GM12878 (cell line): Measurements from ENCODE around the gene TOR1A. TPM values are rescaled to one million over a fixed set of nuclear protein-coding genes. Genes with fewer than 3 reads are reported as not detected.

Experiments
- ATAC-seq: fragments of 200-7000 bp; cut with Tn5 transposase; 3 replicates; pipeline ENCODE4 v1.9.1; 2020; ENCODE audit warnings: mild to moderate bottlenecking, moderate library complexity
- BruUV-seq: library from RNA; stranded (reverse); fragments of 400-500 nt; replicated peaks from 2 replicates; lab custom pipeline; 2021; lab: Mats Ljungman, UMichigan
- CTCF ChIA-PET: fragments of 300-600 bp; sonication (Branson Sonifier 250); formaldehyde crosslinking; extraction: SDS; loops from one replicate; lab custom pipeline; 2021; ENCODE audit warnings: inconsistent platforms; lab: Yijun Ruan, JAX
- POLR2A ChIA-PET: fragments of 350-600 bp; formaldehyde crosslinking; extraction: SDS; loops from one replicate; lab custom pipeline; 2021; ENCODE audit warnings: inconsistent platforms; lab: Charles Lee
- RAD21 ChIA-PET: fragments of 300-600 bp; sonication (Branson Sonifier 250); formaldehyde crosslinking; loops from one replicate; lab custom pipeline; 2023; ENCODE audit warnings: antibody characterized with exemption; ENCODE audit not compliant: unreplicated experiment; lab: Charles Lee
- SMC1A ChIA-PET: fragments of 300-600 bp; sonication (Branson Sonifier 250); formaldehyde crosslinking; loops from one replicate; lab custom pipeline; 2023; ENCODE audit not compliant: unreplicated experiment, uncharacterized antibody; lab: Charles Lee
- DNase-seq: peaks from one replicate; pipeline ENCODE4 v3.0.0-alpha.2; 2011; ENCODE audit warnings: low read depth, low spot score
- FAIRE-seq: peaks from 3 replicates; lab custom pipeline; 2011; peaks lifted over from hg19 to GRCh38; lab: Jason Lieb, UNC
- H2AFZ ChIP-seq: 2 replicates; pipeline ENCODE4 v1.6.0; 2011; ENCODE audit warnings: low read depth, low read length, control low read depth; ENCODE audit not compliant: control insufficient read depth
- H3K27ac ChIP-seq: 2 replicates; pipeline ENCODE4 v1.5.1; 2011; ENCODE audit warnings: control low read depth; ENCODE audit not compliant: control insufficient read depth, insufficient read depth
- H3K27me3 ChIP-seq, 2 experiments: replicated peaks in 1 of 2; 2 replicates each; pipeline versions ENCODE4 v1.6.0 to v1.6.1; 2011; ENCODE audit warnings: low read length in 1 of 2; ENCODE audit not compliant: control insufficient read depth in 2 of 2, insufficient read depth in 2 of 2
- H3K36me3 ChIP-seq, 2 experiments: 2 replicates each; pipeline ENCODE4 v1.5.1; 2011; ENCODE audit warnings: low read length in 1 of 2; ENCODE audit not compliant: control insufficient read depth in 2 of 2, insufficient read depth in 2 of 2
- H3K4me1 ChIP-seq: 2 replicates; pipeline ENCODE4 v1.6.1; 2011; ENCODE audit warnings: mild to moderate bottlenecking, low read length, moderate library complexity, mixed read lengths; ENCODE audit not compliant: control insufficient read depth, insufficient read depth
- H3K4me2 ChIP-seq: 2 replicates; pipeline ENCODE4 v1.6.0; 2011; ENCODE audit warnings: control low read depth; ENCODE audit not compliant: control insufficient read depth, insufficient read depth
- H3K4me3 ChIP-seq: fragments of 200-600 bp; sonication (generic); 2 replicates; pipeline ENCODE4 v1.5.1; 2016
- H3K79me2 ChIP-seq: 2 replicates; pipeline ENCODE4 v1.6.0; 2011; ENCODE audit warnings: low read length; ENCODE audit not compliant: control insufficient read depth, insufficient read depth
- H3K9ac ChIP-seq: 2 replicates; pipeline ENCODE4 v1.8.0; 2011; ENCODE audit warnings: low read length, control low read depth, mixed read lengths; ENCODE audit not compliant: control insufficient read depth, insufficient read depth
- H3K9me3 ChIP-seq: replicated peaks from 3 replicates; pipeline ENCODE4 v1.5.1; 2011; ENCODE audit warnings: mild to moderate bottlenecking, low read length; ENCODE audit not compliant: control insufficient read depth, insufficient read depth
- H4K20me1 ChIP-seq: 2 replicates; pipeline ENCODE4 v1.6.0; 2011; ENCODE audit not compliant: control insufficient read depth, insufficient read depth
- ASH2L ChIP-seq: fragments of 300-600, 200-600 bp; sonication (generic); IDR thresholded peaks from 2 replicates; pipeline ENCODE4 v1.6.1; 2017; ENCODE audit warnings: low read depth, mild to moderate bottlenecking, borderline replicate concordance
- BACH1 ChIP-seq: fragments of 450-650 bp; IDR thresholded peaks from 2 replicates; pipeline ENCODE4 v1.6.1; 2017; ENCODE audit warnings: mild to moderate bottlenecking, borderline replicate concordance
- CHD2 ChIP-seq: IDR thresholded peaks from 2 replicates; pipeline ENCODE4 v1.6.1; 2011; ENCODE audit warnings: low read depth, low read length, improper control_type of control experiment, borderline replicate concordance
- EP300 ChIP-seq, 2 experiments: fragments of 150-350 bp in 1 of 2; IDR thresholded peaks; 2 replicates each; pipeline ENCODE4 v1.6.1; 2011 to 2012; ENCODE audit warnings: low read depth in 2 of 2, low read length in 2 of 2, borderline replicate concordance in 1 of 2, improper control_type of control experiment in 1 of 2, inconsistent platforms in 1 of 2; ENCODE audit not compliant: control insufficient read depth in 1 of 2
- KDM1A ChIP-seq: fragments of 200-600 bp; sonication (generic); IDR thresholded peaks from 2 replicates; pipeline ENCODE4 v1.6.1; 2016; ENCODE audit warnings: borderline replicate concordance
- LARP7 ChIP-seq: fragments of 450-650 bp; IDR thresholded peaks from 2 replicates; pipeline ENCODE4 v1.6.1; 2017; ENCODE audit warnings: mild to moderate bottlenecking
- MEF2A ChIP-seq: IDR thresholded peaks from 2 replicates; pipeline ENCODE4 v1.6.1; 2011; ENCODE audit warnings: low read depth, mild to moderate bottlenecking, low read length, moderate library complexity; ENCODE audit not compliant: insufficient read depth
- MYC ChIP-seq: IDR thresholded peaks from 2 replicates; pipeline ENCODE4 v1.6.1; 2011; ENCODE audit warnings: mild to moderate bottlenecking, low read length, moderate library complexity, inconsistent platforms; ENCODE audit not compliant: insufficient read depth, insufficient replicate concordance, insufficient read length, severe bottlenecking
- PAX8 ChIP-seq: fragments of 450-650 bp; IDR thresholded peaks from 2 replicates; pipeline ENCODE4 v1.6.1; 2017; ENCODE audit warnings: mild to moderate bottlenecking, moderate library complexity
- YBX1 ChIP-seq: fragments of 450-650 bp; IDR thresholded peaks from 2 replicates; pipeline ENCODE4 v1.6.1; 2016; ENCODE audit warnings: antibody characterized with exemption
- WGBS: methylation state at CpG from one replicate; pipeline ENCODE4 v1.1.6; 2016; ENCODE audit warnings: low lambda C conversion rate; ENCODE audit not compliant: insufficient replicate concordance, insufficient coverage; ENCODE audit errors: missing lambda C conversion rate; 5-methylcytosine and 5-hydroxymethylcytosine counted together
- in situ Hi-C: fragments of 300-500 bp; cut with MboI; formaldehyde crosslinking; loops from 9 replicates; pipeline ENCODE4 v1.14.3; 2018; ENCODE audit warnings: mixed read lengths
- intact Hi-C: fragments of 100-400 bp; cut with micrococcal nuclease; formaldehyde crosslinking; loops from one replicate; pipeline ENCODE4 v1.14.2; 2022; ENCODE audit not compliant: unreplicated experiment
- polyA plus RNA-seq, 11 experiments: library from polyadenylated mRNA; depleted of rRNA in 4 of 11; unstranded in 6 of 11; stranded (reverse) in 5 of 11; fragments of >200 nt; fragmentation: Nextera tagmentation in 4 of 11; fragmentation: Illumina TruSeq in 1 of 11; extraction: Ambion mirVana in 4 of 11; extraction: Trizol in 1 of 11; gene quantifications; 1 replicate in 1 of 11; 2 replicates in 10 of 11; pipeline versions ENCODE4 v1.2.1 to v1.2.3, GENCODE V29; 2011 to 2016; ENCODE audit warnings: inconsistent platforms in 2 of 11, missing spikeins in 2 of 11, low read depth in 1 of 11
- total RNA-seq, 4 experiments: library from RNA; depleted of rRNA in 3 of 4; stranded (reverse); fragments of >200 nt in 3 of 4; fragmentation: Illumina TruSeq in 1 of 4; extraction: Trizol in 1 of 4; gene quantifications; 2 replicates each; pipeline versions ENCODE4 v1.2.1 to v1.2.3, GENCODE V29; 2013 to 2021
- TF ChIP-seq, protein P1 (sequence below): IDR thresholded peaks from 2 replicates; pipeline ENCODE4 v1.6.1; 2012; ENCODE audit warnings: improper control_type of control experiment, low read depth, low read length; ENCODE audit not compliant: insufficient replicate concordance
- TF ChIP-seq, protein P2 (sequence below): fragments of 450-650 bp; IDR thresholded peaks from 2 replicates; pipeline ENCODE4 v1.6.1; 2017; ENCODE audit warnings: mild to moderate bottlenecking, low read depth, inconsistent platforms; ENCODE audit not compliant: poor library complexity, severe bottlenecking
- TF ChIP-seq, protein P3 (sequence below): IDR thresholded peaks from 2 replicates; pipeline ENCODE4 v1.6.1; 2012; ENCODE audit warnings: low read depth, low read length, improper control_type of control experiment

Gene TOR1A
- total and polyA plus RNA-seq, 10 of the 15 experiments (the other 5 are each of a cell fraction or from before 2014, with no cell fraction given): 3.2 to 60.8 (median 38.6) TPM

DNA sequence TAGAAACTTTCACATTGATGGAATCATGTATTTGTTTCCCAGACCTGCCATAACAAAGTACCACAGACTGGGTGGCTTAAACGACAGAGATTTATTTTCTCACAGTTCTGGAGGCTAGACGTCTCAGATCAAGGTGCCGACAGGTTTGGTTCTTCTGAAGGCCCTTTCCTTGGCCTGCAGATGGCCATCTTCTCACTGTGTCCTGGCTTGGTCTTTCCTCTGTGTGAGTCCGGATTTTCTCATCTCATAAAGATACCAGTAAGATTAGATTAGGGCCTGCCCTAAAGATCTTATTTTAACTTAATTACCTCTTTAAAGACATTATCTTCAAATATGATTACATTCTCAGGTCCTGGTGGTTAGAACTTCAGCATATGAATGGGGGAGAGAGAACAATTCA is 17.1 kb upstream of the TOR1A start:
- peaks cover 7% of the 10 kb centered on the region; the same call in 1 of the 2 replicates for H3K4me1 ChIP-seq
- ATAC-seq: no peak
- in situ Hi-C loops (loop anchor here (25.0 kb wide), 1 partner anchor 1421 kb away; no protein-coding TSS in a partner anchor), intact Hi-C loops (no loop called here)
- no peak for FAIRE-seq
- ChIA-PET SMC1A (interaction anchor here (0.6 kb wide), 1 partner anchor 198 kb away, joined by 6 read pairs; no protein-coding TSS in a partner anchor), CTCF (interaction anchor here (0.5 kb wide), 1 partner anchor 75 kb away, joined by 3 read pairs; no protein-coding TSS in a partner anchor), POLR2A (no interaction called here), RAD21 (no interaction called here)
- H3K4me2 ChIP-seq: no peak overlapping the region
- H3K27me3 ChIP-seq: no peaks in the 10 kb centered on the region; a peak in 1 of 4 replicates
- no peaks in the 10 kb centered on the region for H4K20me1 ChIP-seq
- no peak overlapping the region for H2AFZ ChIP-seq
- no peak overlapping the region for H3K4me3 ChIP-seq
- no peak overlapping the region for H3K27ac ChIP-seq
- DNase-seq: no peak
- H3K9me3 ChIP-seq: no peaks in the 10 kb centered on the region
- H3K9ac ChIP-seq: no peak overlapping the region
- 78% methylated on average over 4 of the region's 4 CpGs for WGBS
- no TSS peak for BruUV-seq
- no peaks in the 10 kb centered on the region; a peak in 1 of 4 replicates for H3K36me3 ChIP-seq
- peaks cover 9% of the 10 kb centered on the region for H3K79me2 ChIP-seq
- TF ChIP-seq, protein P1, sequence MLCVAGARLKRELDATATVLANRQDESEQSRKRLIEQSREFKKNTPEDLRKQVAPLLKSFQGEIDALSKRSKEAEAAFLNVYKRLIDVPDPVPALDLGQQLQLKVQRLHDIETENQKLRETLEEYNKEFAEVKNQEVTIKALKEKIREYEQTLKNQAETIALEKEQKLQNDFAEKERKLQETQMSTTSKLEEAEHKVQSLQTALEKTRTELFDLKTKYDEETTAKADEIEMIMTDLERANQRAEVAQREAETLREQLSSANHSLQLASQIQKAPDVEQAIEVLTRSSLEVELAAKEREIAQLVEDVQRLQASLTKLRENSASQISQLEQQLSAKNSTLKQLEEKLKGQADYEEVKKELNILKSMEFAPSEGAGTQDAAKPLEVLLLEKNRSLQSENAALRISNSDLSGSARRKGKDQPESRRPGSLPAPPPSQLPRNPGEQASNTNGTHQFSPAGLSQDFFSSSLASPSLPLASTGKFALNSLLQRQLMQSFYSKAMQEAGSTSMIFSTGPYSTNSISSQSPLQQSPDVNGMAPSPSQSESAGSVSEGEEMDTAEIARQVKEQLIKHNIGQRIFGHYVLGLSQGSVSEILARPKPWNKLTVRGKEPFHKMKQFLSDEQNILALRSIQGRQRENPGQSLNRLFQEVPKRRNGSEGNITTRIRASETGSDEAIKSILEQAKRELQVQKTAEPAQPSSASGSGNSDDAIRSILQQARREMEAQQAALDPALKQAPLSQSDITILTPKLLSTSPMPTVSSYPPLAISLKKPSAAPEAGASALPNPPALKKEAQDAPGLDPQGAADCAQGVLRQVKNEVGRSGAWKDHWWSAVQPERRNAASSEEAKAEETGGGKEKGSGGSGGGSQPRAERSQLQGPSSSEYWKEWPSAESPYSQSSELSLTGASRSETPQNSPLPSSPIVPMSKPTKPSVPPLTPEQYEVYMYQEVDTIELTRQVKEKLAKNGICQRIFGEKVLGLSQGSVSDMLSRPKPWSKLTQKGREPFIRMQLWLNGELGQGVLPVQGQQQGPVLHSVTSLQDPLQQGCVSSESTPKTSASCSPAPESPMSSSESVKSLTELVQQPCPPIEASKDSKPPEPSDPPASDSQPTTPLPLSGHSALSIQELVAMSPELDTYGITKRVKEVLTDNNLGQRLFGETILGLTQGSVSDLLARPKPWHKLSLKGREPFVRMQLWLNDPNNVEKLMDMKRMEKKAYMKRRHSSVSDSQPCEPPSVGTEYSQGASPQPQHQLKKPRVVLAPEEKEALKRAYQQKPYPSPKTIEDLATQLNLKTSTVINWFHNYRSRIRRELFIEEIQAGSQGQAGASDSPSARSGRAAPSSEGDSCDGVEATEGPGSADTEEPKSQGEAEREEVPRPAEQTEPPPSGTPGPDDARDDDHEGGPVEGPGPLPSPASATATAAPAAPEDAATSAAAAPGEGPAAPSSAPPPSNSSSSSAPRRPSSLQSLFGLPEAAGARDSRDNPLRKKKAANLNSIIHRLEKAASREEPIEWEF: no peak
- TF ChIP-seq CHD2 (no peak), MEF2A (no peak), KDM1A (no peak), LARP7 (no peak), EP300 (IDR thresholded peaks at IDR 0.05; ENCODE audit: borderline replicate concordance in 1 of 2, control insufficient read depth in 1 of 2, low read depth in 2 of 2, low read length in 2 of 2) (no peak), PAX8 (no peak), MYC (no peak), YBX1 (no peak), BACH1 (no peak), ASH2L (no peak)
- TF ChIP-seq, protein P2, sequence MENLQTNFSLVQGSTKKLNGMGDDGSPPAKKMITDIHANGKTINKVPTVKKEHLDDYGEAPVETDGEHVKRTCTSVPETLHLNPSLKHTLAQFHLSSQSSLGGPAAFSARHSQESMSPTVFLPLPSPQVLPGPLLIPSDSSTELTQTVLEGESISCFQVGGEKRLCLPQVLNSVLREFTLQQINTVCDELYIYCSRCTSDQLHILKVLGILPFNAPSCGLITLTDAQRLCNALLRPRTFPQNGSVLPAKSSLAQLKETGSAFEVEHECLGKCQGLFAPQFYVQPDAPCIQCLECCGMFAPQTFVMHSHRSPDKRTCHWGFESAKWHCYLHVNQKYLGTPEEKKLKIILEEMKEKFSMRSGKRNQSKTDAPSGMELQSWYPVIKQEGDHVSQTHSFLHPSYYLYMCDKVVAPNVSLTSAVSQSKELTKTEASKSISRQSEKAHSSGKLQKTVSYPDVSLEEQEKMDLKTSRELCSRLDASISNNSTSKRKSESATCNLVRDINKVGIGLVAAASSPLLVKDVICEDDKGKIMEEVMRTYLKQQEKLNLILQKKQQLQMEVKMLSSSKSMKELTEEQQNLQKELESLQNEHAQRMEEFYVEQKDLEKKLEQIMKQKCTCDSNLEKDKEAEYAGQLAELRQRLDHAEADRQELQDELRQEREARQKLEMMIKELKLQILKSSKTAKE: no peak
- TF ChIP-seq, protein P3, sequence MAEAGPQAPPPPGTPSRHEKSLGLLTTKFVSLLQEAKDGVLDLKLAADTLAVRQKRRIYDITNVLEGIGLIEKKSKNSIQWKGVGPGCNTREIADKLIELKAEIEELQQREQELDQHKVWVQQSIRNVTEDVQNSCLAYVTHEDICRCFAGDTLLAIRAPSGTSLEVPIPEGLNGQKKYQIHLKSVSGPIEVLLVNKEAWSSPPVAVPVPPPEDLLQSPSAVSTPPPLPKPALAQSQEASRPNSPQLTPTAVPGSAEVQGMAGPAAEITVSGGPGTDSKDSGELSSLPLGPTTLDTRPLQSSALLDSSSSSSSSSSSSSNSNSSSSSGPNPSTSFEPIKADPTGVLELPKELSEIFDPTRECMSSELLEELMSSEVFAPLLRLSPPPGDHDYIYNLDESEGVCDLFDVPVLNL: no peak
